H9 (cell line): ENCODE results near the gene LEMD3. TPM values are rescaled to one million over a fixed set of nuclear protein-coding genes. Genes with fewer than 3 reads are reported as not detected.

Experiments
- DNase-seq: peaks from one replicate; pipeline ENCODE4 v3.0.0-alpha.2; 2017
- H2AFZ ChIP-seq: one replicate; pipeline ENCODE4 v1.6.1; 2013; ENCODE audit warnings: mild to moderate bottlenecking, low read length, control low read depth, moderate library complexity
- H2AK5ac ChIP-seq: 2 replicates; pipeline ENCODE4 v1.6.1; 2013; ENCODE audit warnings: low read length, control low read depth, mixed read lengths; ENCODE audit not compliant: insufficient read length
- H2BK120ac ChIP-seq: one replicate; pipeline ENCODE4 v1.6.1; 2013; ENCODE audit warnings: low read depth, mild to moderate bottlenecking, low read length, control low read depth, inconsistent platforms; ENCODE audit not compliant: poor library complexity, severe bottlenecking
- H2BK12ac ChIP-seq: 2 replicates; pipeline ENCODE4 v1.6.1; 2013; ENCODE audit warnings: low read length, control low read depth, mixed read lengths, low read depth; ENCODE audit not compliant: insufficient read length
- H2BK15ac ChIP-seq: 2 replicates; pipeline ENCODE4 v1.6.1; 2013; ENCODE audit warnings: low read depth, low read length, control low read depth
- H2BK20ac ChIP-seq: one replicate; pipeline ENCODE4 v1.6.1; 2013; ENCODE audit warnings: low read depth, mild to moderate bottlenecking, low read length, control low read depth, inconsistent platforms; ENCODE audit not compliant: poor library complexity, severe bottlenecking
- H2BK5ac ChIP-seq: 2 replicates; pipeline ENCODE4 v1.6.1; 2013; ENCODE audit warnings: low read length, control low read depth, mixed read lengths; ENCODE audit not compliant: insufficient read length
- H3K14ac ChIP-seq: 2 replicates; pipeline ENCODE4 v1.6.1; 2013; ENCODE audit warnings: low read length, control low read depth; ENCODE audit not compliant: insufficient read depth
- H3K18ac ChIP-seq: 2 replicates; pipeline ENCODE4 v1.6.1; 2013; ENCODE audit warnings: low read depth, mild to moderate bottlenecking, mixed read lengths, low read length, control low read depth; ENCODE audit not compliant: insufficient read length
- H3K23ac ChIP-seq: 2 replicates; pipeline ENCODE4 v1.6.1; 2013; ENCODE audit warnings: low read length, control low read depth, mixed read lengths, low read depth; ENCODE audit not compliant: insufficient read length
- H3K23me2 ChIP-seq: 2 replicates; pipeline ENCODE4 v1.6.1; 2013; ENCODE audit warnings: low read depth, mild to moderate bottlenecking, mixed read lengths, low read length, control low read depth; ENCODE audit not compliant: insufficient read length, poor library complexity, severe bottlenecking
- H3K27ac ChIP-seq: 2 replicates; pipeline ENCODE4 v1.5.1; 2013; ENCODE audit warnings: low read length, control low read depth, mixed read lengths, low read depth; ENCODE audit not compliant: insufficient read length
- H3K27me3 ChIP-seq: 2 replicates; pipeline ENCODE4 v1.6.1; 2013; ENCODE audit warnings: low read length, control low read depth, inconsistent platforms; ENCODE audit not compliant: insufficient read depth
- H3K4ac ChIP-seq: 2 replicates; pipeline ENCODE4 v1.6.1; 2013; ENCODE audit warnings: low read depth, mild to moderate bottlenecking, control low read depth, inconsistent platforms, low read length, moderate library complexity
- H3K4me1 ChIP-seq: 2 replicates; pipeline ENCODE4 v1.6.1; 2013; ENCODE audit warnings: low read length, control low read depth, inconsistent platforms; ENCODE audit not compliant: insufficient read depth
- H3K4me2 ChIP-seq: 2 replicates; pipeline ENCODE4 v1.6.1; 2013; ENCODE audit warnings: low read length, control low read depth, mixed read lengths; ENCODE audit not compliant: insufficient read length, insufficient read depth
- H3K56ac ChIP-seq: 2 replicates; pipeline ENCODE4 v1.6.1; 2013; ENCODE audit warnings: low read depth, mild to moderate bottlenecking, mixed read lengths, low read length, control low read depth; ENCODE audit not compliant: insufficient read length
- H3K79me1 ChIP-seq: 2 replicates; pipeline ENCODE4 v1.6.1; 2013; ENCODE audit warnings: low read depth, mild to moderate bottlenecking, moderate library complexity, low read length, control low read depth, inconsistent platforms; ENCODE audit not compliant: insufficient read depth, poor library complexity, severe bottlenecking
- H3K79me2 ChIP-seq: 2 replicates; pipeline ENCODE4 v1.6.1; 2013; ENCODE audit warnings: low read length, control low read depth, inconsistent platforms; ENCODE audit not compliant: insufficient read depth
- H3K9ac ChIP-seq: 2 replicates; pipeline ENCODE4 v1.6.1; 2013; ENCODE audit warnings: low read length, control low read depth, mixed read lengths; ENCODE audit not compliant: insufficient read length; ENCODE audit errors: extremely low read depth
- H3K9me3 ChIP-seq: one replicate; pipeline ENCODE4 v1.6.1; 2013; ENCODE audit warnings: low read depth, low read length, inconsistent platforms; ENCODE audit not compliant: control insufficient read depth
- H3T11ph ChIP-seq: one replicate; pipeline ENCODE4 v1.6.1; 2013; ENCODE audit warnings: mild to moderate bottlenecking, low read length, control low read depth, inconsistent platforms
- H4K20me1 ChIP-seq: one replicate; pipeline ENCODE4 v1.6.1; 2013; ENCODE audit not compliant: control insufficient read depth, insufficient read length, insufficient read depth
- H4K5ac ChIP-seq: 2 replicates; pipeline ENCODE4 v1.6.1; 2013; ENCODE audit warnings: low read depth, mild to moderate bottlenecking, mixed read lengths, low read length, control low read depth; ENCODE audit not compliant: insufficient read length
- H4K8ac ChIP-seq: replicated peaks from 2 replicates; pipeline ENCODE4 v1.6.1; 2013; ENCODE audit warnings: low read length, control low read depth, mixed read lengths, low read depth; ENCODE audit not compliant: insufficient read length
- H4K91ac ChIP-seq: 2 replicates; pipeline ENCODE4 v1.6.1; 2013; ENCODE audit warnings: low read depth, mild to moderate bottlenecking, moderate library complexity, mixed read lengths, low read length, control low read depth; ENCODE audit not compliant: insufficient read length
- H3K27ac Mint-ChIP-seq, 3 experiments: 2 replicates in 2 of 3; 3 replicates in 1 of 3; pipeline ENCODE4 v1.8.0; 2020 to 2021; ENCODE audit warnings: mixed read lengths in 3 of 3, mild to moderate bottlenecking in 1 of 3, moderate library complexity in 1 of 3
- H3K27me3 Mint-ChIP-seq: 2 replicates; pipeline ENCODE4 v1.8.0; 2021; ENCODE audit warnings: low read depth, mild to moderate bottlenecking, moderate library complexity, mixed read lengths
- H3K36me3 Mint-ChIP-seq, 3 experiments: 2 replicates in 2 of 3; 3 replicates in 1 of 3; pipeline ENCODE4 v1.8.0; 2020 to 2021; ENCODE audit warnings: low read depth in 3 of 3, mixed read lengths in 3 of 3; ENCODE audit not compliant: insufficient read depth in 1 of 3
- H3K4me1 Mint-ChIP-seq, 2 experiments: 2 replicates each; pipeline ENCODE4 v1.8.0; 2020; ENCODE audit warnings: mixed read lengths in 2 of 2
- H3K4me3 Mint-ChIP-seq, 2 experiments: 2 replicates in 1 of 2; 3 replicates in 1 of 2; pipeline ENCODE4 v1.8.0; 2020 to 2021; ENCODE audit warnings: mild to moderate bottlenecking in 2 of 2, mixed read lengths in 2 of 2, moderate library complexity in 1 of 2
- H3K9me3 Mint-ChIP-seq, 2 experiments: 2 replicates in 1 of 2; 3 replicates in 1 of 2; pipeline ENCODE4 v1.8.0; 2020; ENCODE audit warnings: mild to moderate bottlenecking in 2 of 2, mixed read lengths in 2 of 2, moderate library complexity in 1 of 2
- WGBS: extraction: QIAGEN DNeasy Blood & Tissue Kit; methylation state at CpG from one replicate; pipeline ENCODE4 v1.1.7; 2013; ENCODE audit warnings: missing lambda C conversion rate, low lambda C conversion rate, mixed read lengths; ENCODE audit not compliant: insufficient read length; ENCODE audit errors: extremely low coverage; 5-methylcytosine and 5-hydroxymethylcytosine counted together
- total RNA-seq: library from RNA; stranded (reverse); gene quantifications from 2 replicates; pipeline ENCODE4 v1.2.1, GENCODE V29; 2021
- TF ChIP-seq, protein P1 (sequence below): fragments of 200-600 bp; sonication (generic); conservative IDR thresholded peaks from 3 replicates; pipeline ENCODE4 v1.8.0; 2021; ENCODE audit warnings: antibody characterized with exemption, mild to moderate bottlenecking

LEMD3 gene
- total RNA-seq, 1 experiment from 2014 or later, result 38.1 TPM

GRCh38 chr12:65220761-65221160, 51.4 kb downstream of the LEMD3 start:
- Histone ChIP-seq H3K23me2 (no peaks in the 10 kb centered on the region), H3K9ac (no peak overlapping the region), H2AFZ (no peak overlapping the region), H3K79me1 (peaks cover 1% of the 10 kb centered on the region), H3K4ac (no peak overlapping the region), H2BK5ac (no peak overlapping the region), H3K9me3 (no peaks in the 10 kb centered on the region), H2BK20ac (no peak overlapping the region), H3T11ph (no peak overlapping the region), H4K91ac (no peak overlapping the region), H4K8ac (no peak overlapping the region), H2BK15ac (no peak overlapping the region), H3K56ac (no peak overlapping the region), H2AK5ac (no peak overlapping the region), H3K14ac (no peak overlapping the region), H3K27ac (no peak overlapping the region), H3K4me1 (no peaks in the 10 kb centered on the region), H4K5ac (no peak overlapping the region), H3K27me3 (no peaks in the 10 kb centered on the region), H2BK12ac (no peak overlapping the region), H3K23ac (no peak overlapping the region), H3K79me2 (no peaks in the 10 kb centered on the region), H4K20me1 (no peaks in the 10 kb centered on the region), H2BK120ac (no peak overlapping the region), H3K4me2 (no peak overlapping the region), H3K18ac (no peak overlapping the region)
- H3K9me3 Mint-ChIP-seq, result peaks cover 30 to 44% of the 10 kb centered on the region in 2 experiments
- H3K36me3 Mint-ChIP-seq, result peaks cover 63 to 82% (median 70%) of the 10 kb centered on the region in 3 experiments
- H3K27ac Mint-ChIP-seq, result no peak overlapping the region
- H3K4me1 Mint-ChIP-seq, result no peaks in the 10 kb centered on the region
- DNase-seq, result no peak
- H3K4me3 Mint-ChIP-seq, result no peak overlapping the region
- no peaks in the 10 kb centered on the region for H3K27me3 Mint-ChIP-seq
- WGBS, result no CpG with 5 or more reads among the region's 2 CpGs
- TF ChIP-seq, protein P1, sequence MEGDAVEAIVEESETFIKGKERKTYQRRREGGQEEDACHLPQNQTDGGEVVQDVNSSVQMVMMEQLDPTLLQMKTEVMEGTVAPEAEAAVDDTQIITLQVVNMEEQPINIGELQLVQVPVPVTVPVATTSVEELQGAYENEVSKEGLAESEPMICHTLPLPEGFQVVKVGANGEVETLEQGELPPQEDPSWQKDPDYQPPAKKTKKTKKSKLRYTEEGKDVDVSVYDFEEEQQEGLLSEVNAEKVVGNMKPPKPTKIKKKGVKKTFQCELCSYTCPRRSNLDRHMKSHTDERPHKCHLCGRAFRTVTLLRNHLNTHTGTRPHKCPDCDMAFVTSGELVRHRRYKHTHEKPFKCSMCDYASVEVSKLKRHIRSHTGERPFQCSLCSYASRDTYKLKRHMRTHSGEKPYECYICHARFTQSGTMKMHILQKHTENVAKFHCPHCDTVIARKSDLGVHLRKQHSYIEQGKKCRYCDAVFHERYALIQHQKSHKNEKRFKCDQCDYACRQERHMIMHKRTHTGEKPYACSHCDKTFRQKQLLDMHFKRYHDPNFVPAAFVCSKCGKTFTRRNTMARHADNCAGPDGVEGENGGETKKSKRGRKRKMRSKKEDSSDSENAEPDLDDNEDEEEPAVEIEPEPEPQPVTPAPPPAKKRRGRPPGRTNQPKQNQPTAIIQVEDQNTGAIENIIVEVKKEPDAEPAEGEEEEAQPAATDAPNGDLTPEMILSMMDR, result no peak
